ENCODE results near the gene OR52D1.

OR52D1 gene

DNA sequence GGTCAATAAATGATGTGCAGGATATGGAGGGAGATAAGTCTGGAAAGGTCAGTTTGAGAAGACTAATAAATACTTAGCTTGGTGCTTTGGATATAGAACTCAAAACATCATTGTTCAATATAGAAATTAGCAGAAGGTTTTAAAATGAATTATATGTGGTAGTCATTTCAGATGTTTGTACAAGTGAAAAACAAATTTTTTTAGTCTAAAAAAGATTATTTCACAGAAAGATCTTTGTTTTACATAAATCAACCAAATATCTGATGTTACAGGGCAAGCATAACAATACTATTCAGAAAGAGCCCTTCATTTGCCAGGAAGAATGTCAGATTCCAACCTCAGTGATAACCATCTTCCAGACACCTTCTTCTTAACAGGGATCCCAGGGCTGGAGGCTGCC lies at the start of gene OR52D1:
OR52D1 (plus strand) TSS at position 301 of the 400 bp plus-strand sequence; CDS start at position 323, 22 bp downstream.
- FAIRE-seq: no peak

DNA sequence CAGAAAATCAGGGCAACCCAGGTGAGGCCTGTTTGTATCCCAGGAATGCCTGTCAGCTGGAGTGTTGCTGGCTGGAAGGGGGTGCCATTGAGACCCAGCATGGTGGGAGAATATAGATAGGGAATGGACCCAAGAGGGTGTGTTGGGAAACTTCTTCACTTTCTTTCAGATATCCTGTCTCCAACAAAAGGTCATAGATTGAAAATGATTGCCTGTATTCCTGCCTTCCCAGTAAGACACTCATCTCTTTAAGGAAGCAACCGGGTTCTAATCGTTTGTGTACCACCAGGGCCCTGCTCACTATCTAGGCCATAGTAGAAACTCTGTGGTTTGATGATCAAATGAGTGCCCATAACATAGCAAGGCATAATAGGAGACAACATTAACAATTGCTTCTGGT lies 47.1 kb upstream of the OR52D1 start, which contains the start of gene OR51I1:
OR51I1 (minus strand) TSS at position 101 of the 400 bp plus-strand sequence; CDS start at position 101, 0 bp downstream.
- FAIRE-seq: no peak

DNA sequence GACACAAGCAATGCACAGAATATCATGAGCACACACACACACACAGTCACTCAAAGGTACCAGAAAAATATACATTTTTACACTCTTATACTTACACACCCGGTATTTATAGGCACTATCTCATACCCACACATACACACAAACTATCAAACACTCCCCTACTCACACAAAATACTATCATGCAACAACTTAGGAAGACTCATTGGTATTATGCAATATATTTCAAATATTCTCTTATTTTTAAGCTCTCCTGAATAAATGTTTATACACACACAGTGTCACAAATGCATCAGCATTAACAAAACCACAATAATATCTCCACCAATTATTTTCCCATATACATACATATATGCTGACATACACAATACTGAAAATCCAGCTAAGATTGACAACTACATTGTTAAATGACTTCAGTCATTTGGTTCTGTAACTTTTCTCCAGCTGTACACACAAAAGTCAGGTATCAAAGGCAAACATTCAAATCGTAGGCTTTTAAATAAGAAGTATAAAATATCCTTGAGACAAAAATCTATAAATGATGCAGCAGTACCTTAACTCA lies 44.6 kb upstream of the OR52D1 start:
- no peak for FAIRE-seq

DNA sequence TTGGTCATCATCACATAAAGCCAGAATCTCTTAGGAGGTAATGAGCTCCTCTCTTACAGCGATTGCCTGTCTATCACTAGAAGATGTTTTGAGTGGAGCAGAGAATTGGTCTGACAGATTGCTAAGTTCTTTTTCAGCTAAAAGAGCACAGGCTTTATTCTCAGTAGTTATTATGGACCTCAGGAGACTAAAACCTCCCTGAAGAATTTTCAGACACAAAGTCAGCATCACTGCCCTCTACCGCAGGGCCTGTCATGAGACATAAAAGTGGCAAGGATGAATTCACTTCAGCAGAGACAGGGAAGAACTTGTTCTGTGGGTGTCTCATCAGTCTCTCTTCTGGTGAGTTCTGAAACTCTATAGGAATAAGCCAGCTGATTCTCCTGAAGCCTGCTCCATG lies 39.5 kb upstream of the OR52D1 start, which contains the start of gene OR51I2:
OR51I2 (plus strand) TSS at position 301 of the 400 bp plus-strand sequence. CDS start 4,166 bp downstream, outside the sequence.
- no peak for FAIRE-seq

DNA sequence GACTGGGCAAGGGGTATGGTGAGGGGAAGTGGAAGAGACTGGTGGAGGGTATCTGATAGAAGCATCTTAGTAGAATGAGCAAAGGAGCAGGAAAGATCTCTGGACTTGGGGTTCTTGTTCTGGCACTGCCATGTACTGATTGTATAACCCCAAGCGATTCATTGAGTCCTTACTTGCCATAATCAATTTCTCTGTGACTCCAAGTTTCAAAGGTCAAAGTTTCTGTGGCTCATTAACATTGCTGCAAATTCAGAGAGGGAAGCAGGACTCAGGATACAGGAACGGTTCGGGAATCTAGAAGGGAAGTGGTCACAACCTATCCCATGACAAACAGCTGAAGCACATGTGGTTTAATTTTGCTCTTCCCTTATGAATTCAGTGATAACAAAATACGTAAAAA lies 39.1 kb upstream of the OR52D1 start:
- no peak for FAIRE-seq

DNA sequence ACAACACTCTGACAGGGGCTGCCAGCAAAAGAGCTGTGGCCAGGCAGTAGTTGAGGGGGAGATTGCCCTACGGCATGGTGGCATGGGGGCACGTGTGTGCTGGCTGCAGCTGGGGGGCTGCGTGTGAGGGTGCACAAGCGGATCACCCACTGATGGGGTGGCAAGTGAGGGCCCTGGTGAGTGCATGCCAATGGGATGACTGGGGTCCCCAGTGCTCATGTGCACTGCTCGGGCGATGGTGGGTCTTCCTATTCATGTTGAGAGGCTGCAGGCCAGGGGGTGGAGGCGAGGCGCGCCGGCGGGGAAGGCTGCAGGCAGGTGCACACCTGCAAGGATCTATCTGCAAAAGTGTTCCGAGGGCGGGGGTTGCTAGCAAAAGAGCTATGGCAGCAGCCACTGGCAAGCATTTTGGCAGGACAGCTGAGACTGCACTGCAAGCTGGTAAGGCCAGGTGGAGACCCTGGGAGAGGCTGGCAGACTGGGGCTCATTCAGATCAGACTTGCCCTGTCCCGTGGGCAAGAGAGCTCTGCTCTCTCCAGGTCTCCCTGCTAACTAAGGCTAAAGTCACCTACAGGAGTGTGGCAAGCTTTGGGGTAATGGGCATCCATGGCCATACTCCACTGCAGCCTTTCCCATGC lies 27.4 kb upstream of the OR52D1 start:
- no peak for FAIRE-seq

DNA sequence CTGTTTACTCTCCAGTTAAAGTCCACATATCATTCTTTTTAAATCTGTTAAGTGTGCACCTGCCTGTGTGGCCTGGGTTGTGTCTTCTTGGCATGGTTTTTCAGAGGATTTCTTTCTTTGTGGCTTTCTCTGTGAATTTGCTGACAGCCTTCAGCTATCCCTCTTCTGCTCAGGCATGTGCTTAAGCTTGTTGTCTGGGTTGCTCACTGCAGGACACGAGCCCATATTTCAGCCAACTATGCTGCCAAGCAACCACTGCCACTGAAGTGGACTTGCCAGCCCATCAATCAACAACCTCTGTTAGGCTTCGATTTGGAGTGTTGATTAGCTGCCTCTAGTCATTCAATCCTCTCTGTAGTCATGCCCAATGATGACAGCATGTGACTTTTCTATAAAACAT lies 21.0 kb upstream of the OR52D1 start:
- FAIRE-seq: no peak

DNA sequence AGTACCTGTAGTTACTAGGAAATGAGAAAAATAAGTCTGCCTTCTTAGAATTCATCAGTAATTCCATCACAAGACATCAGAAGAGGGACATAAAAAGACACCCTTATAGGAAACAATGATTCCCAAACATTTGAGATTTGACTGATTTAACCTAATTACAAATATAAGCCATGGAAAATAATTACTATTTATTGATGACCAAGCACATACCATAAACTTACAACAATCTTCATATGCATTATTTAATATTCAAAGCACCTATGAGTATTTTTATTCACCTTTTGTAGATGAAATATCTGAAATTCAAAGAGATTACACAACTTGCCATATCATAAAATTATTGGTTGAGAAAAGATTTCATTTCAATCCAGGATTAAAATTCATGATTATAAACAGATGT lies 14.6 kb upstream of the OR52D1 start:
- FAIRE-seq: no peak

DNA sequence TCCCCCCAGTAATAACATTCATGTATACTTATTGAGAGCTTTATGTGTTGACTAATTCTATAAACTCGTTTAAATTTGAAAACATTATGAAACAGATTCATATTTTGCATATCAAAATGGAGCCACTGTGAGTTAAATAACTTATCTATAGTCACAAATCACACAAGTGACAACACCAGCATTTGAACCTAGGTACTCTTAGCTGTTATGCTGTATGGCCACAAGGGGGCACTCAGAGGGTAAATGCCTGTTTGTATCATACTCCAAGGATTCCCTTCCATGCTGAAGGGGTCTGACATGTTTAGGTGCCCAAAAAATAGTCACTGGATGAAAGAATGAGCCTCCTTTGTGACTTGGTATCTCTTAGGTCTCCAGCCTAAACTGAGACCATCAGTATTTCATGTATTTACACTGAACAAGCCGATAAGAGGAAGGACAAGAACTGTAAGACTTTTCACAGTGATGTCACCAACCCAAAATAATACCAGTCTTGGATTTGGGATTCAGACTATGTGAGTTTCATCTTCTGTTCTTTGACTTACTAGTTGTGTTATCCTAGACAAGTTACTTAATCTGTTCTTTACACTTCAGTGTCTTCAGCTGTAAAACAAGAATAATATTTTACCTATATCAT lies 12.2 kb upstream of the OR52D1 start:
- FAIRE-seq: no peak

DNA sequence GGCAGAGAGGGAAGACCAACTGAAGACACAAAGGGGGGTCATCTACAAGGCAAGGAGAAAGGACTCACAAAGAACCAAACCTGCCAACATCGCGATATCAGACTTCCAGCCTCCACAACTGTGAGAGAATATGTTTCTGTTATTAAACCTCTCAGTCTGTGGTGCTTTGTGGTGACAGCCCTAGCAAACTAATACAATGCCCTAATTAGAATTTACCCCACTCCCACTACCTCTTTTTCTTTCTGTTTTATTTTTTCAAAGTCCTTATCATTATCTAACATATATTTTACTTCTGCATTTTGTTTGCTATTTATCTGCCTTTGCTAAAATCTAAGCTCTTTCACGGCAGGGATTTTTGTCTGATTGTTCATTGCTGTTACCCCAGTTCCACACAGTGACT lies 2.5 kb upstream of the OR52D1 start:
- FAIRE-seq: no peak

DNA sequence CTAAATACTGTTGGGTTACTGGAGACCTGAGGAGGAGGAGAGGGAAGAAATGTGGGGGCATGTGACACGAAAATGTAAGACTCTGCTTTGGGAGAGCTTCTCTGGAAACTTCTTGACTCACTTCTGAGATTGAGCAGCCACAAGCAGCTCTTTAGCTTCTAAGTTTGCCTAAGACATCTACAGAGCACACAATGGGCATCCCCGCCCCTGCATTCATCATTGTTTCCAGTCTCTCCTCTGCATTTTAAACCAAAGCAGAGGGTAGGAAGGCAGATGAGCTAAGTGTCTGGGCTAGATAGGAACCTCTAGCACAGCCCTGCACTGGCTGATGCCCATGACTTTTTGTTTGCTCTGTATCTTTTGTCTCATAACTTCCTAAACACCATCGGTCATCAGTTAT lies 2.1 kb upstream of the OR52D1 start:
- FAIRE-seq: no peak

DNA sequence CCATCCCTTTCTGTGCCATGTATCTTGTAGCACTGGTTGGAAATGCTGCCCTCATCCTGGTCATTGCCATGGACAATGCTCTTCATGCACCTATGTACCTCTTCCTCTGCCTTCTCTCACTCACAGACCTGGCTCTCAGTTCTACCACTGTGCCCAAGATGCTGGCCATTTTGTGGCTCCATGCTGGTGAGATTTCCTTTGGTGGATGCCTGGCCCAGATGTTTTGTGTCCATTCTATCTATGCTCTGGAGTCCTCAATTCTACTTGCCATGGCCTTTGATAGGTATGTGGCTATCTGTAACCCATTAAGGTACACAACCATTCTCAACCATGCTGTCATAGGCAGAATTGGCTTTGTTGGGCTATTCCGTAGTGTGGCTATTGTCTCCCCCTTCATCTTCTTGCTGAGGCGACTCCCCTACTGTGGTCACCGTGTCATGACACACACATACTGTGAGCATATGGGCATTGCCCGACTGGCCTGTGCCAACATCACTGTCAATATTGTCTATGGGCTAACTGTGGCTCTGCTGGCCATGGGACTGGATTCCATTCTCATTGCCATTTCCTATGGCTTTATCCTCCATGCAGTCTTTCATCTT lies 414 bp downstream of the OR52D1 start:
- FAIRE-seq: no peak

DNA sequence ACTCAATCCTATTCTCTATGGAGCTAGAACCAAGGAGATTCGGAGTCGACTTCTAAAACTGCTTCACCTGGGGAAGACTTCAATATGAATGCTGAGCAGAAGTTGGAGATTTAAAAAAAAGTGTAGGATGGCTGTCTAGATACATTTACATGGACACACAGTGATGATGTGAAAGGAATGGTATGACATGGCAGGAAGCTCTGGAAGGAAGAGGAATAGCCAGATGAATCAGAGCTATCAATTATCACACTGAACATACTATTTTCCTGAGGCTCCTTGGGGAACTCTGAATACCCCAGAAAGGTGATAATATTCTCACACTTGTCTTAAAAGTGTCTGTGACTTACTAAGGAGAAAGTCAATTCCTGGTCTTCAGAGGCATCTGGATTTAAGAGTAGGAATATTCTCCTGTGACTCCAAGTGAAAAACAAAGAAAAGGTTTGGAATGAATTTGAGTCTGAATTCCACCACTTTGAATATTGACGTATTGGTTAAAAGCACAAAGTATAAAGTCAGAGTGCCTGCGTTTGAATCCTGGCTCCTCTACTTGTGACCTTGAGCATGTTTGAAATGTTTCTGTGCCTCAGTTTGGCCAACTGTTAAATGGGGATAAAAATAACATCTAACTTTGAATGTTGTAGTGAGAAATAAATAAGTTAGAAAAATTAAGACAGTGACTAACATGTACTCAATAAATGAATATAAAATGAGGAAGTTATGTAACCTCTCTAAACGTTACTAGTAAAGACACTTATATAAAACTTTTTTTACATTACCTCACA lies 1.3 kb downstream of the OR52D1 start:
- FAIRE-seq: no peak

DNA sequence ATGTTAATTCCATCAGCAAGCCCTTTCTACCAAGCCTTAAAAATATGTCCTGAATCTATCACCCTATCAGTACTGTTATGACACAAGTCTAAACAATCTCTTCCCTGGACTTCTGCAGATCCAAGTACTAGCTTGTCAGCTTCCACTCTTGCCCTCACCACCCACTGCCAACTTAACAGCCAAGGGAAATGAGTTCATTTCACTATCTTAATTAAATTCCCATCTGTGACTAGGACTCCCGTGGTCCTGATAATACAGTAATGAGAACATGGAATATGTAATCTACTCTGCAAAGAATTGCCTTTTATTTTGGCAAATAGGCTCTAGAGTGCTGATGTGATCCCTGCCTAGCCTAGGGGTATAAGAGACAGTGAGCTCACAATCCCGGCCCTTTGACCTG lies 11.2 kb downstream of the OR52D1 start:
- no peak for FAIRE-seq

DNA sequence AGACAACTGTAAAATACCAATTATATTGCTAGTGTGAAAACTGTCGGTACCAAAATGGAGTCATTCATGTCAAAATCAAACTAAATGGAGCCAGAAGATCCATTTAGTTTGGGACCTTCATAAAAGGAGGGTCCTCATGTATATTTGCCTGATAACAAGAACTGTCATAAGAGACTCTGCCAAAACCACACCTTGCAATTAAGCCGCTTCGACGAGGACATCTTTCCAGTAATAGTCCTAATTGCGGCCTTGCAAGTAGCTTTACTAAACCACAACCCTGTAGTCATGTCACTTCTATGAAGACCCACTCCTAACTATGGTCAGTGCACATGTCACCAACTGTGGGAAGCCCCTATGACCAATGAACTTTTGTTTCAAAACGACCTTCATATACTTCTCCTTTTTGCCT lies 11.9 kb downstream of the OR52D1 start:
- no peak for FAIRE-seq

DNA sequence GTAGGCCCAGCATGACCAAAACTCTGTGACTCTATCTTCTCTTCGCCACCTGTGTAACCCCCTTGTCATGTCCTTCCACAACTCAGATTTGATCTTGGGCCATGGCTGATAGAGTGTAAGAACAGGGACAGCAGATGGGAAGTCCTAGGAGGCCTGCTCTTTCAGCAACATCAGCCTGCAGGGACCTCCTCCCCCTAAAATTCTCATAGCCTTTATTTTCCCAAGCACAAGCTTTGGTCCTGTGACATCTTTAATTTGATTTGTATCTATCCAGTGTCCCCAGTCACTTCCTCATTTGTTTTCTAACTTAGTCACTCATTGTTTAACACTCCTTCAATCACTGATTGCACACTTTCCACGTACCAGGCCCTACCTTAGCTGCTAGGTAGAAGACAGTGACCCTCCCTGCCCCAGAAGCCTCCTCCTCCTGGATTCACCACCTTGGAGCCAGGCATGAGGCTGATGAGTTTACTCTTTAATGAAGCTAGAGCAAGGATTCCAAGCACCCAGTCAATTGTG lies 16.0 kb downstream of the OR52D1 start:
- FAIRE-seq: no peak

DNA sequence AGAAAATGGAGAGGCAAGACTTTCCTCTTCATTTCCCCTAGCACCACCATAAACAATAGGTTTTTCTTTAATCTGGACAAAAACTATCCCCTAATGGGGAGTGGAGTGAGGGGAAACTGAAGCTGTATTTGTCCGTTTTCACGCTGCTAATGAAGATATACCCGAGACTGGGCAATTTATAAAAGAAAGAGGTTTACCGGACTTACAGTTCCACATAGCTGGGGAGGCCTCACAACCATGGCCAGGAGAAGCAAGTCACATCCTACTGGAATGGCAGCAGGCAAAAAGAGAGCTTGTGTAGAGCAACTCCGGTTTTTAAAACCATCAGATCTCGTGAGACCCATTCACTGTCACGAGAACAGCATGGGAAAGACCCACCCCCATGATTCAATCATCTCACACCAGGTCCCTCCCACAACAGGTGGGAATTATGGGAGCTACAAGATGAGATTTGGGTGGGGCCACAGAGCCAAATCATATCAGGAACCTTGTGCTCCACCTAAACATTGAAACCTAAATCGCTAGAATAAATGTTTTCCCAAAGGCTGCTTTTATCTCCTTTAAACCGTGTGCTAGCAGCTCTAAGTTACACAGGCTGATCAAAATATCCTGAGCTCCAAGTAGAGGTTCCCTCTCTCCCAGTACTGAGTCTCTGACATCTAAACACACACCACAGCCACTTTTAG lies 17.0 kb downstream of the OR52D1 start:
- FAIRE-seq: no peak

DNA sequence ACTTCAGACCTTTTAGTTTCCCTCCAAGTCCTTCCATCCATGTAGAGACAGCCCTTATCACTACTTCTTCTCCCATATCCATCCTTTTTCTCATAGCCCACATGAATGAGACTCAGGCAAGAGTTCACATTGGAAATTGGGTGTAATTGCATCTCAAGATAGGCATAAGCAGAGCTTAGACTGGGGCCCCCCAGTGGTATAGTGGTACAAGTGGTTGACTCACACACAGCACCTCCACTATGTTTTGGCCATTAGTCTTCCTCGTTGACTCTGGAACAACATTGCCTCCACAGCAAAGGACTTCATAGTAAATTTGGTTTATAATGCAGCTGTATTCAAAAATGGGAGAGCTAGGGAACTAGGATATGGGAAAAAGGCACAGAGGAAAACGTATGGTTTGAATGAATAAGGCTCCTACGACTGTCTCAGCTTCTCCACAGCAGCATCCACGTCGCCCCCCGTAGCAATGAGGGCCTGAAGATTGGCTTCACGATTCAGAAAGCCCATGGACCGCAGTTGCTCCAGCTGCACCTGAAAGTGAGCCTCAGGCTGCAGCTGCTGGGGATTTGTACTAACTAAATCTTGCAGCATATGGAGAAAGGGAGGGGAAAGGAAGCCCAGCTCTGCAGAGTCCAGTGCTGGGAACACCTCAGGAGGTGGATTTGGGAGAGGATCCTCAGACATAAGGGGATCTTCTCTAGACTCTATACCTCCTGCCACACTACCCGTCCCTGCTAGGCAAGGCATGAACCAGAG lies 18.9 kb downstream of the OR52D1 start:
- no peak for FAIRE-seq

DNA sequence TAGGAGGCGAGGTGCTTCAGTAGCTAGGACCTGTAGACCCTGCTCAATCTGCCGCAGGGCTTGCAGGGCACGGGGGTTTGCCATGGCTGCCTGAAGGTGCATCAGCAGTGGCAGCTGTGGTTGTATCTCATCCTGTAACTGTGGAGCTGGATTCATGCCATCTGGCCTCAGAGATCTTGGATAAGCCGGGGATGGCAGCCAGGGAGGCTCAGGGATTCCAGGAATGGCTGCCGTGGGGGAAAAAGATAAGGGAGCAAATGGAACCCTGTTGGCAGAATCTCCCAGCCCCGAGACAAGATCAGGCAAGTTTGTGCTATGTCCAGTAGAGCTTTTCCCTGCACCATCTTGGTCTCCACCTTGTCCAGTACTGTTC lies 19.4 kb downstream of the OR52D1 start:
- FAIRE-seq: no peak

DNA sequence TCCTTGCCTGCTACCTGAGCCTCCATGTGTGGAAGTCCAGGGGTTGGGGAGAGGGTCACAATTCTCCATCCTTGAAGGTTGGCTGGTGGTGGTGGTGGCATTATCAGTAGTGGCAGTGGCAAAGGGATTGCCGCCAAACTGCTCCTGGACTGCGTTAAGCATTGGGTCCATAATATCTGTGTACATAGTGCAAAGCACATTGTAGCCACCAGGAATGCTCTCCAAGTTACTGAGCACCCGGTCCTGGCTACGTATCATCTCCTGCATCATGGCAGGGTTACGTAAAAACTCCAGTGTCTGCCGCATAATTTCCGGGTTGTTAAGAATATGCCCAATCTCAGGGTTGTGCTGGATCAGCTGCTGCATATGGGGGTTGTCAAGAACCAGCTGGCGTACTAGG lies 20.1 kb downstream of the OR52D1 start:
- FAIRE-seq: no peak

DNA sequence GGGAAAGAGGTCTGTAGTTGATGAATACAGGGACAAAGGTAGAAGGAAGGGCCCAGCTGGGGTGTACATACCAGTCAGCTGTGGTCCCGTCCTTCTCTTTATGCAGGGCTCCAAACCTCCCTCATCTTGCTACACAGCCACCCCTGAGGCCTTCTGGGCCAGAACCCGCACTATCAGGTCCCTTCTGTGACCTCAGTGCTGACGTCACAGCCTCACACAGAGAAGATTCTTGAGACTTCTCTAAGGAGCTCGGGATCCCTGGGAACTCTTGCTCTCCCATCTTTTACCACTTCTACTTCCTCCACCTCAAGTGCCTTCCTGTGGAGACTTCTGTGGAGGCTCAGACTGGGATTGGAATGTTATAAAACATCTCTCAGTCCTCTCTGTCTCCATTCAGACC lies 21.3 kb downstream of the OR52D1 start, which contains the start of gene UBQLN3:
UBQLN3 (minus strand) TSS at position 155 of the 400 bp plus-strand sequence. CDS start 399 bp downstream, outside the sequence.
- no peak for FAIRE-seq
